HG02798 (cell line): ENCODE measurements around the gene CRADD.
"Not testable (repeated sequence)": the region's sequence is repeated elsewhere in the genome, so short reads cannot be mapped to it uniquely, and the experiment has no call there.

Source experiments
- ATAC-seq: cut with Tn5 transposase; IDR thresholded peaks from one replicate; pipeline ENCODE4 v1.9.1; 2021; ENCODE audit warnings: mild to moderate bottlenecking; ENCODE audit not compliant: unreplicated experiment, poor library complexity

CRADD gene

GRCh38 chr12:93883436-93884154, 206.4 kb downstream of the CRADD start:
- no peak for ATAC-seq

DNA sequence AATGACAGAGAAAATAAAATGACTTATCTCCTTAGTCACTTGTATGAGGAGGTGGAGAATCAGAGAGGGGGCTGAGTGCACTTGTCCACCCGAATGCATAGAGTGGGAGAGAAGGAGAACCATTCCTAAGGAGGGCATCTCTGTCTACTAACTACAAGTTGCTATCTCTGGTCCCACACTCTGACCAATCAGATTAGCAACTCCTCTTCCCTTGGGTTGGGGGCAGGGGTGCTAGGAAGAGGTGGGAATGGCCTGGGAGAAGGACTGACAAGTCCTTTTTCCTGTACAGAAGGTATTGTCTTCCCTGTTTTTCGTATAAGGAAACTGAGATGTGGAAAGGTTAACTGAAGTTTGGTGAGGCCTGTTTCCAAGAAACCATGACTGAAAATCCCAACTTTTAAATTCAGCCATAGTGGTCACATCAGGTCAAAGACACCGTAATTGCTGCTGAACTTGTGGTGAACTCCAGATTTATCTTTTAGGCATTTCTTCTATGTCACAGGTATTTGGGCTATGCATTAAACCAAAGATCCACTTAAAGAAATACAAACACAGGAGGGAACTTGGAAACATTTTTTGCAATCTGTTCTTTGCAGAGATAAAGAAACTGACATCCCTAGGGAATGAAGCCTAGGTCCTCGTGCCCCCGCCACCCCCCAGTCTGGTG, 207.8 kb downstream of the CRADD start:
- no peak for ATAC-seq

DNA sequence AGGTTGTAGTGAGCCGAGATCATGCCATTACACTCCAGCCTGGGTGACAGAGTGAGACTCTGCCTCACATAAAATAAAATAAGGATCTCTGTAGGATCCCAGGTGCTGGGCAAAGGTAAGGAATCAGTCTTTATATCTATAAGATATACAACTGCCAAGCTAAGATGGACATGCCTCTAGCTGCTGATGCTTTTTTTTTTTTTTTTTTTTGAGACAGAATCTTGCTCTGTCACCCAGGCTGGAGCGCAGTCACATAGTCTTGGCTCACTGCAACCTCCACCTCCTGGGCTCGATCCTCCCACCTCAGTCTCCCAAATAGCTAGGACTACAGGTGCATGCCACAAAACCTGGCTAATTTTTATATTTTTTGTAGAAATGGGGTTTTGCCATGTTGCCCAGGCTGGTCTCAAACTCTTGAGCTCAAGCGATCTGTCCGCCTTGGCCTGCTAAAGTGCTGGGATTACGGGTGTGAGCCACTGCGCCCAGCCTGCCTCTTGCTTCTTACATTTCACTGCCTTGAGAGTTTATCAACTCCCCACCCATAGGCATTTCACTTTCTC, 208.9 kb downstream of the CRADD start:
- ATAC-seq: not testable (repeated sequence)

GRCh38 chr12:93886533-93887511, 209.6 kb downstream of the CRADD start:
- ATAC-seq: no peak

GRCh38 chr12:93888964-93889363, 211.8 kb downstream of the CRADD start:
- no peak for ATAC-seq

GRCh38 chr12:93889516-93890212, 212.5 kb downstream of the CRADD start:
- ATAC-seq: no peak

DNA sequence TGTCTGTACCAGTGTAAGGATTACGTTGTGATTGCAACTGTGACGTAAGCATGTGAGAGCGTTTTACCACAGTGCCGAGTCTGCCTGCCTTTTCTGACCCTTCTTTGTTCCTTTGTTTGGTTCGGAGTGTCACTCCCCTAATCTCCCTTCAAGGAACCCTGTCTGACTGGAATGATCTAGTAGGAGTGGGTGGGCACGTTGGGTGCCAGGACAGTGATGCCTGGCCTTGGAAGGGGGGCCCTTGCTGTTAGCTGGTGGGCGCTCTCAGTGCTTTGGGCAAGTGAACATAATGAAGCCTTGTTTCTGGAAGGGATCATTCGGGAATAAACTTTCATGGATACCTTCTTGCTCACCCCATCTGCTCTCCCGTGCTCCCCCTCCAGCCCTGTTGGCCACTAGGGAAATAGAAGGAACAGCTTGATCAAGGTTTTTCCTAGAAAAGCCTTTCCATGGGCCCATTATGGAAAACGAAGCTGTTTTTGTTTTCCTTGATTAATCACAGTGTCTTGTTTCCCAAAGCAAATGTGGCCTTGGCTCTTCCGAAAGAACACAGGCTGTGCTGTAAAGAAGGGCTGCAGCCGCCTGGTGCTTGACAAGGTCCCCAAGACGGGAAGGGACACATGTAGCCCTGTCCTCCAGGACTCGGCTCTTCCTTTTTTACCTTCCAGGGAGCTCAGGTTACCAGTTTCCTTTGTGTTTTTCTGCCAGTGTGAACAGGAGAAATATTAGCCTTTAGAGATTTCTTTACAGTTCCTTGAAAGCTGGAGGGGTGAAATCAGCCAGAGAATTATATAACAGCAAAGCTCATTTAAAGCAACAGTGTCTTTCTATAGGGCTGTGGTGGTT, 215.5 kb downstream of the CRADD start:
- ATAC-seq: no peak

- ATAC-seq: no peak
These were observed 217.4 kb downstream of the CRADD start for GRCh38 chr12:93894391-93895088.

GRCh38 chr12:93895089-93895445, 217.9 kb downstream of the CRADD start:
- no peak for ATAC-seq

- no peak for ATAC-seq
These were observed 219.3 kb downstream of the CRADD start for GRCh38 chr12:93896427-93896826.

DNA sequence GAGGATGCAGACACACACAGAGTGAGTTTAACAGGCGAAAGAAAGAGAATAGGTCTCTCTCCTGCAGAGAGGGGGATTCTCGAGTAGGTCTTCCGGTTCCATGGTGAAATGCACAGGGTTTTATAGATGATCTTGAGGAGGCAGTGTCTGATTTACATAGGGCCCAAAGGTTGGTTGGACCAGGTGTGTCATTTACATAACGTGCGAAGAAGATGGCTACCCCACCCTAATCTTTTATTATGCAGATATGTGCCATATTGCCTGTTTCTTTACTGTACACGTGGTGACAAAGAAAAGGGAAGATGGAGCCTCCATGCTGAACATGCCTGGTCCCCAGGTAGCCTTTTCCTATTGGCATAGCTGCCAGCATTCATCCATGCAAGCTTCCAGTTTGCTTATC, 219.8 kb downstream of the CRADD start:
- ATAC-seq: no peak

- ATAC-seq: no peak
These were observed 224.6 kb downstream of the CRADD start for GRCh38 chr12:93901739-93902138.

- ATAC-seq: no peak
These were observed 225.0 kb downstream of the CRADD start for GRCh38 chr12:93902192-93902591.

DNA sequence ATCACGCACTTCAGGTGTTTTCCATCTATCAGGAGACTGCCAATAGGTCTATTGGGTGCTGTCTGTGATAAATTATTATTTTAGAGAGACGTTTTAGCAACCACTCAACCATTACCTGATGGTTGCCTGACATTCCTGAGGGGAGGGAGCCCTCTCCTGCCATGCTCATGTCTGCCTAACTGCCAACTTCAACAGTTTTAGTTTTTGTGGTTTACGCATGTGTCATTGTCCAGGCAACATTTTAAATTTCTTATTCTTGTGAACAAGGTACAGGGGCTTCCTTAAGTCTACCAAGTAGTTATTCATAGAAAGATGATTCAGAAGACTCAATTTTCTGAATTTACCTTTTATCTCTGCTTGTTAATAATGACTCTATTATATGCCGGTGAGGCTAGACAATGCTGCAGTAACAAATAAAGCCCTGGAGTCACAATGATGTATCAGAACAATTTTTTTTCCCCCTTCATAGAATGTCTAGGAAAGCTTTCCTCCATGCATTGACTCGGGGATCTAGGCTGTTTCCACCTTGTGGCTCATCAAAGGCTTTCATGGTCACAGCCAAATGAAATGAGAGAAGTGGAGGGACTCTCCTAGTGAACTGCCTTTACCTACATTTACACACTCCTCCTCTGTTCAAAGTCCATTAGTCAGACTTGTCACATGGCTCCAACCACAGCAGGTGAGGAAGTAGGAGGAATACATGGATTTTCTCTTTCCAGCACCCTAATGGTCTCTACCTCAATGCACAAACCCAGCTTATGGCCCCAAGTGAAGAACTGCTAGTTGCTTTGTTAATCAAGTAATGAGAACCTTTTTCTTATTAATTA, 225.8 kb downstream of the CRADD start:
- ATAC-seq: no peak

DNA sequence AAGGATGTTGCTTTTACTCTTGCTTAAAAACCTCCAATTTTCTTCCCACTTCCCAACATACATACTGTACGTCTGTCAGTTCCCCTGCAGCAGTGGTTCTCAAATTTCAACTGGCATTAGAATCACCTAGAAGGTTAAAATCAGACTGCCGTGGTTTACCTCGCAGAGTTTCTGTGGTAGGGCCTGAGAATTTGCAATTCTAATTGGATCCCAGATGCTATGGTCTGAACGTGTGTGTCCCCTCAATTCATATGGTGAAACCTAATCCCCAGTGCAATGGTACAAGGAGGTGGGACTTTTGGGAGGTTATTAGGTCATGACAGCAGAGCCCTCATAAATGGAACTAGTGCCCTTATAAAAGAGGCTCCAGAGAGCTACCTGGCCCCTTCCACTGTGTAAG, 226.9 kb downstream of the CRADD start:
- ATAC-seq: no peak

- ATAC-seq: no peak
These were observed 231.1 kb downstream of the CRADD start for GRCh38 chr12:93908264-93908663.

DNA sequence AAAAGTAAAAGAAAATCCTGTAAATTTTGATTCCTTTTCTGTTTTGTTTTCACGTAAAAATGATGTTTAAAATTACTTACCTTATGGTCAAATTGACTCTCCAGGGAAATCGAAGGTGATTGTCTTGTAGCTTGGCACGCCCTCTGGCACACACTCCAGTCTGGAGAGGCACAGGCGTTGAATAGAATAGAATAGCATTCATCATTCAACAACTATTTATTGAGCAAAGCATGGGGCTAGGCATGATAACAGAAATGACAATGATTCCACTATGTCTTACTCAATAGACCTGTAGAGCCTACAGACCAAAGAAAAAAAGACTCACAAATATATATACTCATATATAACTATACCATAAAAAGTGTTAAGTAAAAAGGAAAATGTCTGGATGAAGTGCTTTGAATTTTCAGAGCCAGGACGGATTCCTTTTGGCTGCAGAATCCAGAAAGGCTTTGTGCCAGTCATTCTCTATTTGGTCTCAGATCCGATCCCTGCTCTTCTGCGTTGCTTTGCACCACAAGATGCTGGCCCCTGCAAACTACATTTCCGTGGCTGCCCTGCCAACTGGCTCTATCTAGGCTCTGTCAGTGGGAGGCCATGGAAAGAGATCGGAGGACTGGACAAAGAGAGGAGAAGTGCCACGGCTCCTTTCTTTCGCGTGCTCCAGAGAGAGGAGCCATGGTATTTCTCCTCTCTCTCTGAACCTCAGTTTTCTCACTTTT, 231.8 kb downstream of the CRADD start:
- no peak for ATAC-seq
